Activated naive CD8-positive, alpha-beta T cell treated with anti-CD3 and anti-CD28 coated beads, Interleukin-2, amount 50 U/mL, for 24 hours (primary cell): Measurements from ENCODE around the gene OR2T11.
"Not testable (repeated sequence)": the region's sequence is repeated elsewhere in the genome, so short reads cannot be mapped to it uniquely, and the experiment has no call there.

Source experiments
- ATAC-seq: fragments of 150-1000 bp; cut with Tn5 transposase; one replicate; pipeline ENCODE4 v1.10.0; 2021
- DNase-seq: peaks from one replicate; pipeline ENCODE4 v3.0.0; 2021
- H3K27ac Mint-ChIP-seq: one replicate; pipeline ENCODE4 v1.8.0; 2021; ENCODE audit warnings: mild to moderate bottlenecking, mixed read lengths
- H3K27me3 Mint-ChIP-seq: one replicate; pipeline ENCODE4 v1.8.0; 2021; ENCODE audit warnings: mixed read lengths
- H3K36me3 Mint-ChIP-seq: one replicate; pipeline ENCODE4 v1.8.0; 2021; ENCODE audit warnings: low read depth, mixed read lengths
- H3K4me1 Mint-ChIP-seq: one replicate; pipeline ENCODE4 v1.8.0; 2021; ENCODE audit warnings: mixed read lengths
- H3K4me3 Mint-ChIP-seq: one replicate; pipeline ENCODE4 v1.8.0; 2021; ENCODE audit warnings: mild to moderate bottlenecking, moderate library complexity, mixed read lengths
- H3K9me3 Mint-ChIP-seq: one replicate; pipeline ENCODE4 v1.8.0; 2021; ENCODE audit warnings: mixed read lengths

OR2T11 gene

DNA sequence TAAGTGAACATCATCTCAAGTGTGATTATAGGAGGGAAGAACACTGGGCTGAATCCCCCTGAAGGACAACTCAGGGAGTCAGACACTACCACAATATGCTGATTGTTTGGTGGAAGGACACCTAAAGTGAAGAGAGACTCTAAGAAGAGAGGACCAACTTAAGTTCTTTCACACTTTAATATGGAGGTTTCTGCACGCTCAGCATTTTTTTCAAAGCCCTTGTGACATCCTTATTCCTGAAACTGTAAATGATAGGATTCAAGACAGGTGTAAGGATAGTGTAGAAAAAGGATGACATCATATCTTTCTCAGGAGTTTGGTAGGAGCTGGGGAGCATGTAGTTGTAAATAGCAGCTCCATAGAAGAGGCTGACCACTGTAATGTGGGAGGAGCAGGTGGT lies 42.2 kb downstream of the OR2T11 start:
- Mint-ChIP-seq H3K27me3 (no peaks in the 10 kb centered on the region), H3K4me1 (peaks cover 7% of the 10 kb centered on the region), H3K36me3 (no peaks in the 10 kb centered on the region), H3K27ac (no peak overlapping the region), H3K4me3 (no peak overlapping the region), H3K9me3 (no peaks in the 10 kb centered on the region)
- ATAC-seq = no peak
- DNase-seq = no peak

DNA sequence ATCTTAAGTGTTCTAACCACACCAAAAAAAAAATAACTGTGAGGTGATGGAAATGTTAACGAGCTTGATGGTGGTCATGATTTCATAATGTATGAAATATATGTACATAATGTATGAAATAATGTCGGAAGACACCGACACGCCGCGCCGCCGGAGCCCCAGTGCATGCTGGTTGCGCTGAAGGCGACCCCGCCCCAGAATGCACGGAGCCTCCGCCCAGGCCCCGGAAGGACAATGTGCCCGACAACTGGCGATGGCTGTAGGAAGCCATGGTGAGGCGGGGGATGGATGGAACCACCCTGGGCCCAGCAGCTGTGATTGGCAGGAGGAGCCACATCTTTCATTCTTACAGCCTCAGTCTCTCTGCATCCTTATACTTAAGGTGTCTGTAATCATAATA lies 44.8 kb downstream of the OR2T11 start:
- no peak for DNase-seq
- H3K4me1 Mint-ChIP-seq = no peaks in the 10 kb centered on the region
- H3K9me3 Mint-ChIP-seq = no peaks in the 10 kb centered on the region
- no peaks in the 10 kb centered on the region for H3K36me3 Mint-ChIP-seq
- ATAC-seq = no peak
- H3K4me3 Mint-ChIP-seq = no peak overlapping the region
- H3K27ac Mint-ChIP-seq = no peak overlapping the region
- peaks cover 2% of the 10 kb centered on the region for H3K27me3 Mint-ChIP-seq

DNA sequence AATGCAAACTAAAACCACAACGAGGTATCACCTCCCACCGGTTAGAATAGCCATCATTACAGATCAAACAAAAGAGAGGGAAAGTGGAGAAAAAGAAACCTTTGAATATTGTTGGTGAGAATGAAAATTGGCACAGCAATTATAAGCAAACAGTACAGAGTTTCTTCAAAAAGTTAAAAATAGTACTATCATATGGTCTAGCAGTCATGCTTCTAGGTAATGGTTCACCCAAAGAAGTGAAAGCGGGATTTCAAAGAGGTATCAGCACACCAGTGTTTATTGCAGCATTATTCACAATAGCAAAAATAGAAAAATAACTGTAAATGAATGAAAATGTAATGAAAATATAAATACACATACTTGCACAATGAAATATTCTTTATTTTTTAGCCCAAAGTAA lies 45.6 kb downstream of the OR2T11 start:
- Mint-ChIP-seq H3K4me3 (no peak overlapping the region), H3K27me3 (peaks cover 2% of the 10 kb centered on the region), H3K27ac (no peak overlapping the region), H3K4me1 (no peaks in the 10 kb centered on the region), H3K9me3 (no peaks in the 10 kb centered on the region), H3K36me3 (no peaks in the 10 kb centered on the region)
- no peak for ATAC-seq
- no peak for DNase-seq

DNA sequence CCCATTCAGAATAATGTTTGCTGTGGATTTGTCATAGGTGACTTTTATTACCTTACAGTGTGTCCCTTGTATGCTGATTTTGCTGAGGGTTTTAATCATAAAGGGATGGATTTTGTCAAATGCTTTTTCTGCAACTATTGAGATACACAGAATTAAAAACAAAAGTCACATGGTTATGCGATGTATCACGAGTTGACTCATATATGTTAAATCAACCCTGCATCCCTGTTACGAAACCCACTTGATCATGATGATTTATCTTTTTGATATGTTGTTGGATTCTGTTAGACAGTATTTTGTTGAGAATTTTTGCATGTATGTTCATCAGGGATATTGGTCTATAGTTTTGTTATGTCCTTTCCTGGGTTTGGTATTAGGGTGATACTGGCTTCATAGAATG lies 49.6 kb downstream of the OR2T11 start:
- no peak for DNase-seq
- H3K27ac Mint-ChIP-seq = no peak overlapping the region
- peaks cover 2% of the 10 kb centered on the region for H3K27me3 Mint-ChIP-seq
- H3K9me3 Mint-ChIP-seq = no peaks in the 10 kb centered on the region
- no peaks in the 10 kb centered on the region for H3K4me1 Mint-ChIP-seq
- no peak overlapping the region for H3K4me3 Mint-ChIP-seq
- no peaks in the 10 kb centered on the region for H3K36me3 Mint-ChIP-seq
- ATAC-seq = no peak

DNA sequence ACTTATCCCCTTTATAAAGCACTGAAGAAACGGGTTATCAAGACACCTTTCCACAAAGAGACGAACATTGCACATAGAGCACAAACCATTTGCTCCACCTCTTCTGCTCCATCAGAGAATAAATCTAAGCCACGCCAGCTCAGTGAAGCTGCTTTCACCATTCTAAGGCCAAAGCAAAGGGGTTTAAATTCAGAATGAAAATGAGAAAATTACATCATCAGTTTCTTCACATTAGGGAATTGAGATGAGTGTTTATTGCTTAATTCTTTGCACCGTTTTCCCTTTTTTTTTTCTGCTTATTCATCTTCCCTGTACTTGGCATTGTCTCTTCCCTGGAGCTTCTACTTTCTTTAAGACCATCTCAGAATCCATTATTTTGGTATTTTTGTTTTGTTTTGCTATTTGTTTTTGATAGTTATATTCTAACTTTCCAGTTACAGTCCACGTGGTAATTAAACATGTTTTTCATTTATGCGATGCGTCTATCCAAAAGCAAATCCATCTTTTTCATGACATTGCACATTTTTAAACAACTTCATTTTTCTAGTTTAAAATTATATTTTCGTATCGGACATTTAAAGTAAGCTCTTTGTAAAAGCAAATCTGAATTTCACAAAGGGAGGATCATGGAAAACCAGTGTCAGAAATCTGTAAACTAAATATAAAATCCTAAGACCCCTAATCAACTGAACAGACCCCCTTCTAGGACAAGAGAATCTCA lies 58.5 kb downstream of the OR2T11 start:
- no peak for ATAC-seq
- no peak for DNase-seq
- peaks cover 4% of the 10 kb centered on the region for H3K9me3 Mint-ChIP-seq
- H3K4me3 Mint-ChIP-seq = no peak overlapping the region
- H3K27me3 Mint-ChIP-seq = no peaks in the 10 kb centered on the region
- no peaks in the 10 kb centered on the region for H3K36me3 Mint-ChIP-seq
- no peak overlapping the region for H3K27ac Mint-ChIP-seq
- H3K4me1 Mint-ChIP-seq = no peaks in the 10 kb centered on the region

DNA sequence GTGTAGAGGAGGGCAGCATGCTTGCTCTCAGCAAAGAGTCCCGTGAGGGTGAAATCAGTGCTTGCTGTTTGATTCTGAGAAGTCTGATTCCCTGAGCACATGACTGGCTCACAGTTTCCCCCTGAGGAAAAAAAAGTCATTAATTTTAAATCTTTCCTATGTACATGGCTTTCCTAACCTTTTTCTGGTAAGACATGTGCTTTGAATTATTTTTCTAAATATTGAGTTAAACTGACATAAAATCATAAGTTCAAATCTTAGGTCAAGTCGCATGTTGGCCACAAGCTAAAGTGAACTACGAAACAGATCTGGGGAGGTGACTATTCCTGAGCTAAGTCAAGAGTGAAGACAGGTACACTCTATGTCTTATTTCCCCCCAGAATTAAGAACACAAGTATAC lies 60.2 kb downstream of the OR2T11 start, which contains the start of gene OR2T34:
Gene OR2T34 (minus strand): TSS at position 101 of the 400 bp plus-strand sequence. CDS start 0 bp downstream, at position 101.
- H3K9me3 Mint-ChIP-seq, H3K27me3 Mint-ChIP-seq, H3K36me3 Mint-ChIP-seq, H3K4me1 Mint-ChIP-seq, ATAC-seq, H3K4me3 Mint-ChIP-seq, H3K27ac Mint-ChIP-seq, DNase-seq: not testable (repeated sequence)

DNA sequence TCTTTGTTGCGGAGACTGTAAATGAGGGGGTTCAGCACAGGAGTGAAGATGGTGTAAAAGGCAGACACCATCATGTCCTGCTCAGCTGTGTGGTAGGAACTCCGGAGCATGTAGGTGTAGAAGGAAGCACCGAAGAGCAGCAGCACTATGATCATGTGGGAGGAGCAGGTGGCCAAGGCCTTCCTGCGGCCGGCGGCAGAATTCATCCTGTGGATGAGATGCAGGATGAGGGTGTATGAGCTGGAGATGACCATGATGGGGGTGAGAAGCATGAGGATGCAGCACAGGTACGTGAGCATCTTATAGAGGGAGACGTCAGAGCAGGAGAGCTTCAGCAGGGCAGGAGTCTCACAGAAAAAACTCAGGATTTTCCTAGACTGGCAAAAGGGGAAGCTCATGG lies 61.0 kb downstream of the OR2T11 start:
- not testable (repeated sequence) for H3K4me3 Mint-ChIP-seq, ATAC-seq, H3K4me1 Mint-ChIP-seq, DNase-seq, H3K9me3 Mint-ChIP-seq, H3K27ac Mint-ChIP-seq, H3K27me3 Mint-ChIP-seq, H3K36me3 Mint-ChIP-seq
